ENCODE measurements around the gene MIA3. TPM values are rescaled to one million over a fixed set of nuclear protein-coding genes. Genes with fewer than 3 reads are reported as not detected.

The MIA3 gene
- polyA plus RNA-seq, 1 donor from 2014 or later, result 26.9 TPM

GRCh38 chr1:222622765-222623164 is 4.9 kb downstream of the MIA3 start:
- Histone ChIP-seq H3K27me3 (ENCODE audit: insufficient read depth, low read depth, low read length) (no peaks in the 10 kb centered on the region), H3F3A (ENCODE audit: insufficient read depth, low read length, poor library complexity, severe bottlenecking) (no peaks in the 10 kb centered on the region), H3K36me3 (ENCODE audit: insufficient read depth, low read length) (no peaks in the 10 kb centered on the region), H3K4me3 (ENCODE audit: low read length) (no peak overlapping the region), H2AFZ (ENCODE audit: low read depth, low read length) (no peak overlapping the region), H4K20me1 (ENCODE audit: insufficient read depth) (no peaks in the 10 kb centered on the region), H3K9me3 (ENCODE audit: low read length) (no peaks in the 10 kb centered on the region), H3K9ac (ENCODE audit: low read length) (no peak overlapping the region), H3K79me2 (replicated peaks; ENCODE audit: insufficient read depth, low read length) (peaks cover 15% of the 10 kb centered on the region), H3K27ac (ENCODE audit: low read length) (no peak overlapping the region), H3K4me2 (ENCODE audit: low read length) (no peak overlapping the region), H3K9me2 (ENCODE audit: insufficient read depth, low read length) (no peaks in the 10 kb centered on the region)
- TF ChIP-seq TAF1 (IDR thresholded peaks at IDR 0.05; ENCODE audit: low read depth), result no peak
- TF ChIP-seq REST (IDR thresholded peaks at IDR 0.05; ENCODE audit: borderline replicate concordance), result no peak
- no peak for TF ChIP-seq POLR2AphosphoS5 (IDR thresholded peaks at IDR 0.05)

GRCh38 chr1:222623458-222623857 is 5.6 kb downstream of the MIA3 start:
- H2AFZ ChIP-seq (ENCODE audit: low read depth, low read length), result no peak overlapping the region
- no peaks in the 10 kb centered on the region for H3K27me3 ChIP-seq (ENCODE audit: insufficient read depth, low read depth, low read length)

DNA sequence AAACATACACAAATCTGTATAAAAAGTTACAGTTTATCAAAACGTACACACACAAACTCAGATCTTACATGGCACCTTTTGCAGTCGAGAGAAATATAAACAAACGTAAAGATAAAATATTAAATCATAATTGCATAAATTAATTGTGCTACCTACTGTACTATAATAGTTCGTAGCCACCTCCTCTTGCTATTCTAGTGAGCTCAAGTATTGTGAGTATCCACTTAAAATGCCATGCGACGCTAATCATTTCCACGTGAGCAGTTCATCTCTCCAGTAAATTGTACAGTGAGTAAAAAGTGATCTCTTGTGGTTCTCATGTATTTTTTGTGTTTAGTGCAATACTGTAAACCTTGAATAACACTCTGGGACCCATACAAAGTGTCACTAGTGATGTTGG is 6.3 kb downstream of the MIA3 start:
- Histone ChIP-seq H3K36me3 (ENCODE audit: insufficient read depth, low read length) (no peaks in the 10 kb centered on the region), H3F3A (ENCODE audit: insufficient read depth, low read length, poor library complexity, severe bottlenecking) (no peaks in the 10 kb centered on the region), H3K79me2 (replicated peaks; ENCODE audit: insufficient read depth, low read length) (peaks cover 15% of the 10 kb centered on the region), H2AFZ (ENCODE audit: low read depth, low read length) (no peak overlapping the region), H3K9me3 (ENCODE audit: low read length) (no peaks in the 10 kb centered on the region), H3K9me2 (ENCODE audit: insufficient read depth, low read length) (no peaks in the 10 kb centered on the region), H4K20me1 (ENCODE audit: insufficient read depth) (no peaks in the 10 kb centered on the region), H3K4me2 (ENCODE audit: low read length) (no peak overlapping the region), H3K27me3 (ENCODE audit: insufficient read depth, low read depth, low read length) (no peaks in the 10 kb centered on the region), H3K27ac (ENCODE audit: low read length) (no peak overlapping the region), H3K9ac (ENCODE audit: low read length) (no peak overlapping the region), H3K4me3 (ENCODE audit: low read length) (no peak overlapping the region)
- TF ChIP-seq REST (IDR thresholded peaks at IDR 0.05; ENCODE audit: borderline replicate concordance), result no peak
- TF ChIP-seq MXI1 (conservative IDR thresholded peaks at IDR 0.05; ENCODE audit: poor library complexity, severe bottlenecking), result no peak
- TF ChIP-seq TAF1 (IDR thresholded peaks at IDR 0.05; ENCODE audit: low read depth), result no peak
- TF ChIP-seq POLR2AphosphoS5 (IDR thresholded peaks at IDR 0.05), result no peak
- TF ChIP-seq RAD21 (conservative IDR thresholded peaks at IDR 0.05), result no peak
- TF ChIP-seq SMC3 (conservative IDR thresholded peaks at IDR 0.05; ENCODE audit: poor library complexity), result no peak
- TF ChIP-seq EZH2 (IDR thresholded peaks at IDR 0.05; ENCODE audit: borderline replicate concordance, insufficient read depth, low read length, poor library complexity, severe bottlenecking), result no peak
- no peak for TF ChIP-seq CTCF (IDR thresholded peaks at IDR 0.05; ENCODE audit: poor library complexity, severe bottlenecking)
- no peak for TF ChIP-seq EP300 (conservative IDR thresholded peaks at IDR 0.05; ENCODE audit: poor library complexity, severe bottlenecking)

More at GRCh38 chr1:222623458-222623857, 5.6 kb downstream of the MIA3 start:
- Histone ChIP-seq H3K27ac (ENCODE audit: low read length) (no peak overlapping the region), H3K4me3 (ENCODE audit: low read length) (no peak overlapping the region), H3K9ac (ENCODE audit: low read length) (no peak overlapping the region), H4K20me1 (ENCODE audit: insufficient read depth) (no peaks in the 10 kb centered on the region), H3K36me3 (ENCODE audit: insufficient read depth, low read length) (no peaks in the 10 kb centered on the region), H3K9me3 (ENCODE audit: low read length) (no peaks in the 10 kb centered on the region), H3K4me2 (ENCODE audit: low read length) (no peak overlapping the region), H3K9me2 (ENCODE audit: insufficient read depth, low read length) (no peaks in the 10 kb centered on the region), H3K79me2 (replicated peaks; ENCODE audit: insufficient read depth, low read length) (peaks cover 15% of the 10 kb centered on the region), H3F3A (ENCODE audit: insufficient read depth, low read length, poor library complexity, severe bottlenecking) (no peaks in the 10 kb centered on the region)
- TF ChIP-seq EP300 (conservative IDR thresholded peaks at IDR 0.05; ENCODE audit: poor library complexity, severe bottlenecking) (no peak), RAD21 (conservative IDR thresholded peaks at IDR 0.05) (no peak), POLR2AphosphoS5 (IDR thresholded peaks at IDR 0.05) (no peak)

Measured in neural cell (in vitro differentiated cells).